GM12892 (cell line): Measurements from ENCODE around the gene FHL2.

Experiments used
- POLR2A ChIP-seq: IDR thresholded peaks from 2 replicates; pipeline ENCODE4 v1.6.1; 2011; ENCODE audit warnings: low read depth, low read length, control low read depth
- POLR2AphosphoS5 ChIP-seq: IDR thresholded peaks from 2 replicates; pipeline ENCODE4 v1.6.1; 2011; ENCODE audit warnings: low read depth, low read length, control low read depth

DNA sequence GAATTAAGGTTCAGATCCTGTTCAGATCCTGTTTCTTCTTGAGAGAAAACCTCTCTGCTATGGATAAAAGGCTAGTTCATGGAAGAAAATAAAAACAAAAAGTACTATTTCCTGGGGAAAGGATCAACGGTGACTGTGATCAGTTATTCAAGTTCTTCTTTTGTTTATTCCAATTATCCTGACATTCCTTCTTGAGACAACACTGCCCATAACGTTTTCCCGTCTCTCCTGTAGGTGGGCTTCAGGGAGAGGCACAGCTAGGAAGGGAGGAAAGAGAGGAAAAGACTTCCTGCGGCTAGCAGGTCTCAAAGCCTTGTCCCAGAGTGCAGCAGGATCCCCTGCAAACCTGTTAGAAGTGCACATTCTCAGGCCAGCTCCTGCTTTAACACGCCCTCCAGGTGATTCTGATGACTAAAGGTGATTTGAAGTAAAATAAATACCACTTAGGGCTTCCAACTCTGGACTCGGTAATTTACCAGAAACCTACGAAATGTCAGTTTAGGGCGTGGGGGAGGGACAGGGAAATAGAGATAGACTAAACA lies 4.5 kb upstream of the FHL2 start:
- TF ChIP-seq POLR2AphosphoS5 (no peak), POLR2A (no peak)
